HepG2 (cell line): ENCODE results near the gene HARS2. TPM values are rescaled to one million over a fixed set of nuclear protein-coding genes. Genes with fewer than 3 reads are reported as not detected.

Experiments
- ARNTL ChIP-seq: sonication (generic); formaldehyde crosslinking; IDR thresholded peaks from 2 replicates; pipeline ENCODE4 v1.4.0; 2020; ENCODE audit warnings: mild to moderate bottlenecking, missing genetic modification reagents
- DR1 ChIP-seq: sonication (generic); formaldehyde crosslinking; IDR thresholded peaks from 2 replicates; pipeline ENCODE4 v1.8.0; 2021; ENCODE audit warnings: mild to moderate bottlenecking, missing genetic modification reagents, inconsistent platforms
- EEA1 ChIP-seq: sonication (generic); formaldehyde crosslinking; IDR thresholded peaks from 2 replicates; pipeline ENCODE4 v1.5.1; 2020; ENCODE audit warnings: mild to moderate bottlenecking, missing genetic modification reagents, borderline replicate concordance
- KDM4B ChIP-seq: sonication (generic); formaldehyde crosslinking; IDR thresholded peaks from 2 replicates; pipeline ENCODE4 v1.4.0; 2020; ENCODE audit warnings: missing genetic modification reagents
- MIER3 ChIP-seq: IDR thresholded peaks from 2 replicates; pipeline ENCODE4 v1.6.1; 2016; ENCODE audit warnings: missing compliant biosample characterization, borderline replicate concordance
- MYC ChIP-seq: sonication (generic); formaldehyde crosslinking; IDR thresholded peaks from 2 replicates; pipeline ENCODE4 v1.9.0; 2021; ENCODE audit warnings: missing genetic modification reagents, borderline replicate concordance
- PHF20 ChIP-seq: sonication (generic); formaldehyde crosslinking; IDR thresholded peaks from 2 replicates; pipeline ENCODE4 v1.5.0; 2020; ENCODE audit warnings: mild to moderate bottlenecking, missing genetic modification reagents
- SMARCE1 ChIP-seq: fragments of 450-650 bp; IDR thresholded peaks from 2 replicates; pipeline ENCODE4 v1.6.1; 2017; ENCODE audit warnings: borderline replicate concordance
- SRF ChIP-seq: IDR thresholded peaks from 2 replicates; pipeline ENCODE4 v1.6.1; 2011; ENCODE audit warnings: mild to moderate bottlenecking, low read depth, low read length, moderate library complexity
- ZNF232 ChIP-seq: sonication (generic); formaldehyde crosslinking; IDR thresholded peaks from 2 replicates; pipeline ENCODE4 v1.4.0; 2020; ENCODE audit warnings: missing genetic modification reagents, borderline replicate concordance
- ZNF333 ChIP-seq: sonication (generic); formaldehyde crosslinking; IDR thresholded peaks from 2 replicates; pipeline ENCODE4 v1.4.0; 2020; ENCODE audit warnings: mild to moderate bottlenecking, missing genetic modification reagents, borderline replicate concordance
- ZNF383 ChIP-seq: sonication (generic); formaldehyde crosslinking; IDR thresholded peaks from 2 replicates; pipeline ENCODE4 v1.4.0; 2020; ENCODE audit warnings: missing genetic modification reagents, mild to moderate bottlenecking, borderline replicate concordance
- ZNF766 ChIP-seq: sonication (generic); formaldehyde crosslinking; IDR thresholded peaks from 2 replicates; pipeline ENCODE4 v1.5.0; 2020; ENCODE audit warnings: missing genetic modification reagents, borderline replicate concordance
- polyA plus RNA-seq, 8 experiments: library from polyadenylated mRNA; depleted of rRNA in 3 of 8; stranded (reverse) in 7 of 8; unstranded in 1 of 8; fragments of >200 nt; fragmentation: Illumina TruSeq in 4 of 8; extraction: Trizol in 4 of 8; gene quantifications; 2 replicates each; pipeline versions ENCODE4 v1.2.1 to v1.2.3, GENCODE V29; 2011 to 2016; ENCODE audit warnings: low read depth in 4 of 8, missing spikeins in 1 of 8, mixed read lengths in 1 of 8; ENCODE audit not compliant: insufficient read depth in 1 of 8
- total RNA-seq, 5 experiments: library from RNA; depleted of rRNA; stranded (reverse); fragments of >200 nt; fragmentation: Illumina TruSeq; extraction: Trizol; gene quantifications; 2 replicates each; pipeline ENCODE4 v1.2.3, GENCODE V29; 2016; ENCODE audit warnings: low read depth in 1 of 5
- TF ChIP-seq, protein P1 (sequence below): sonication (generic); formaldehyde crosslinking; IDR thresholded peaks from 2 replicates; pipeline ENCODE4 v1.8.0; 2022; ENCODE audit warnings: missing genetic modification reagents, mild to moderate bottlenecking, inconsistent platforms, borderline replicate concordance
- TF ChIP-seq, protein P2 (sequence below): IDR thresholded peaks from 2 replicates; pipeline ENCODE4 v1.6.1; 2016
- TF ChIP-seq, protein P3 (sequence below): sonication (generic); formaldehyde crosslinking; IDR thresholded peaks from 2 replicates; pipeline ENCODE4 v1.4.0; 2020; ENCODE audit warnings: missing genetic modification reagents, borderline replicate concordance
- TF ChIP-seq, protein P4 (sequence below): sonication (generic); formaldehyde crosslinking; IDR thresholded peaks from 2 replicates; pipeline ENCODE4 v1.8.1; 2023; ENCODE audit warnings: mild to moderate bottlenecking, missing genetic modification reagents, borderline replicate concordance
- TF ChIP-seq, protein P5 (sequence below): conservative IDR thresholded peaks from 2 replicates; pipeline ENCODE4 v1.6.1; 2018; ENCODE audit warnings: missing genetic modification reagents
- TF ChIP-seq, protein P6 (sequence below): sonication (generic); formaldehyde crosslinking; IDR thresholded peaks from 2 replicates; pipeline ENCODE4; 2020; ENCODE audit warnings: missing genetic modification reagents, mild to moderate bottlenecking, borderline replicate concordance

Gene HARS2
- total and polyA plus RNA-seq, 2 of the 13 experiments (the other 11 are each of a cell fraction or from before 2014, with no cell fraction given) = 17.9 to 25.8 TPM

DNA sequence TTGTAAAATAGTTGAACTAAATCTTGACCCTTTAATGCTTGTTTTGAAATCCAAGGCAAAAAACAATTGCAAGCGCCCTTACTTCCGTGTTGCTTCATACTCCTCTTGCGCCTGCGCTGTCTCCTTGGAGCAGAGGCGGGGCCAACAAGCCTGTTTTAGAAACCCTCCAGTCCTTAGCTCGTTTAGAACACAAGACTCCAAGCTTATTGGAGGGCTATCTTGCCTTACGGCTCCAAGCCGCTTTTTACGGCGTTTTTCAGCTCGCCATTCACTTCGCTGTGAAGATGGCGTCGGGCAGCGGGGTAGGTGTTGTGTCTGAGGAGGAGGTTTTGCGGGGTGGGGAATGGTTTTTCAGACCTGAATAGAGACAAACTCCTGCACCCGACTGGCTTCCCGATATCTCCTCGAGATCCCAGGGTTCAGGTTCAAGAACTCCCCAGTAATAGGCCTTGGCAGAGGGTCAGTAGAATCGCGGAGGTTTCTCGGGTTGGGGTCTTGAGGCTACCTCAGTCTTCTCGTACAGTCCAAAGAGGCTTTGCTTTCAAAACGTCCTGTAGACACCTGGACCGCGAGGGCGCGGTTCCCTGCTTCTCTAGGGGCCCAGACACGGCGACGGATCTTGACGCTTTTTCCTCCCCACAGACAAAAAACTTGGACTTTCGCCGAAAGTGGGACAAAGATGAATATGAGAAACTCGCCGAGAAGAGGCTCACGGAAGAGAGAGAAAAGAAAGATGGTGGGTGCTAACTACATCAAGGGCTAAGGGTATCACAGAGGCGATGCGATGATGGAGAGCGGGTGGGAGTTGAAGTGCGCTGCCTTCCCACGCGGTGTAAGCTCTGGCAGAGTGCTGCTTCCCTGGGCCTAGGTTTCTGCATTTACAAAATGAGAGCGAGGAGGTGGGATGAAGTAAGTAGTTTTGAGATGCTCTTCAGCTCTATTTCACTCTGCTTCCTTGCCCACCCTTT is 9.2 kb downstream of the HARS2 start, which contains the start of gene ZMAT2 (continued):
- TF ChIP-seq, protein P1, sequence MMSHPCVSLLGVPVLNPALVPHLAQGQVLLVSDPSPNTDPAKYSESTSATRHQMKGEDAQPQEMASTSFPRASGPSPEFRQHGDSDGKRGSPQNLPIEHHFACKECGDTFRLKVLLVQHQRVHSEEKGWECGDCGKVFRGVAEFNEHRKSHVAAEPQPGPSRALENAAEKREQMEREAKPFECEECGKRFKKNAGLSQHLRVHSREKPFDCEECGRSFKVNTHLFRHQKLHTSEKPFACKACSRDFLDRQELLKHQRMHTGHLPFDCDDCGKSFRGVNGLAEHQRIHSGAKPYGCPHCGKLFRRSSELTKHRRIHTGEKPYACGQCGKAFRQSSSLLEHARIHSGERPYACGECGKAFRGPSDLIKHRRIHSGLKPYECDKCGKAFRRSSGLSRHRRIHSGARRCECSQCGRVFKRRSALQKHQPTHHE (CRISPR knock-in tag) = no peak
- TF ChIP-seq EEA1 (CRISPR knock-in tag) (no peak), MIER3 (CRISPR knock-in tag) (peak; percentile 71; the same call in 1 of the 2 replicates), DR1 (CRISPR knock-in tag) (no peak), PHF20 (CRISPR knock-in tag) (peak; percentile 96), SRF (peak; percentile 58; the same call in 1 of the 2 replicates), ZNF232 (CRISPR knock-in tag) (peak; percentile 36; the same call in 1 of the 2 replicates), KDM4B (0 out of 2 replicates have a peak, but pooled peaks have one; percentile 36), ZNF333 (CRISPR knock-in tag) (no peak), ARNTL (CRISPR knock-in tag) (no peak), SMARCE1 (no peak), MYC (CRISPR knock-in tag) (peak; percentile 43; the same call in 1 of the 2 replicates), ZNF383 (CRISPR knock-in tag) (no peak), ZNF766 (CRISPR knock-in tag) (peak; percentile 57; the same call in 1 of the 2 replicates)
- TF ChIP-seq, protein P2, sequence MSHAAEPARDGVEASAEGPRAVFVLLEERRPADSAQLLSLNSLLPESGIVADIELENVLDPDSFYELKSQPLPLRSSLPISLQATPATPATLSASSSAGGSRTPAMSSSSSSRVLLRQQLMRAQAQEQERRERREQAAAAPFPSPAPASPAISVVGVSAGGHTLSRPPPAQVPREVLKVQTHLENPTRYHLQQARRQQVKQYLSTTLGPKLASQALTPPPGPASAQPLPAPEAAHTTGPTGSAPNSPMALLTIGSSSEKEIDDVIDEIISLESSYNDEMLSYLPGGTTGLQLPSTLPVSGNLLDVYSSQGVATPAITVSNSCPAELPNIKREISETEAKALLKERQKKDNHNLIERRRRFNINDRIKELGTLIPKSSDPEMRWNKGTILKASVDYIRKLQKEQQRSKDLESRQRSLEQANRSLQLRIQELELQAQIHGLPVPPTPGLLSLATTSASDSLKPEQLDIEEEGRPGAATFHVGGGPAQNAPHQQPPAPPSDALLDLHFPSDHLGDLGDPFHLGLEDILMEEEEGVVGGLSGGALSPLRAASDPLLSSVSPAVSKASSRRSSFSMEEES = no peak
- TF ChIP-seq, protein P3, sequence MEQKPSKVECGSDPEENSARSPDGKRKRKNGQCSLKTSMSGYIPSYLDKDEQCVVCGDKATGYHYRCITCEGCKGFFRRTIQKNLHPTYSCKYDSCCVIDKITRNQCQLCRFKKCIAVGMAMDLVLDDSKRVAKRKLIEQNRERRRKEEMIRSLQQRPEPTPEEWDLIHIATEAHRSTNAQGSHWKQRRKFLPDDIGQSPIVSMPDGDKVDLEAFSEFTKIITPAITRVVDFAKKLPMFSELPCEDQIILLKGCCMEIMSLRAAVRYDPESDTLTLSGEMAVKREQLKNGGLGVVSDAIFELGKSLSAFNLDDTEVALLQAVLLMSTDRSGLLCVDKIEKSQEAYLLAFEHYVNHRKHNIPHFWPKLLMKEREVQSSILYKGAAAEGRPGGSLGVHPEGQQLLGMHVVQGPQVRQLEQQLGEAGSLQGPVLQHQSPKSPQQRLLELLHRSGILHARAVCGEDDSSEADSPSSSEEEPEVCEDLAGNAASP (CRISPR knock-in tag) = 0 out of 2 replicates have a peak, but pooled peaks have one; percentile 39
- TF ChIP-seq, protein P4, sequence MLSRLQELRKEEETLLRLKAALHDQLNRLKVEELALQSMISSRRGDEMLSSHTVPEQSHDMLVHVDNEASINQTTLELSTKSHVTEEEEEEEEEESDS (CRISPR knock-in tag) = 0 out of 2 replicates have a peak, but pooled peaks have one; percentile 54
- TF ChIP-seq, protein P5, sequence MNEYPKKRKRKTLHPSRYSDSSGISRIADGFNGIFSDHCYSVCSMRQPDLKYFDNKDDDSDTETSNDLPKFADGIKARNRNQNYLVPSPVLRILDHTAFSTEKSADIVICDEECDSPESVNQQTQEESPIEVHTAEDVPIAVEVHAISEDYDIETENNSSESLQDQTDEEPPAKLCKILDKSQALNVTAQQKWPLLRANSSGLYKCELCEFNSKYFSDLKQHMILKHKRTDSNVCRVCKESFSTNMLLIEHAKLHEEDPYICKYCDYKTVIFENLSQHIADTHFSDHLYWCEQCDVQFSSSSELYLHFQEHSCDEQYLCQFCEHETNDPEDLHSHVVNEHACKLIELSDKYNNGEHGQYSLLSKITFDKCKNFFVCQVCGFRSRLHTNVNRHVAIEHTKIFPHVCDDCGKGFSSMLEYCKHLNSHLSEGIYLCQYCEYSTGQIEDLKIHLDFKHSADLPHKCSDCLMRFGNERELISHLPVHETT = no peak
- TF ChIP-seq, protein P6, sequence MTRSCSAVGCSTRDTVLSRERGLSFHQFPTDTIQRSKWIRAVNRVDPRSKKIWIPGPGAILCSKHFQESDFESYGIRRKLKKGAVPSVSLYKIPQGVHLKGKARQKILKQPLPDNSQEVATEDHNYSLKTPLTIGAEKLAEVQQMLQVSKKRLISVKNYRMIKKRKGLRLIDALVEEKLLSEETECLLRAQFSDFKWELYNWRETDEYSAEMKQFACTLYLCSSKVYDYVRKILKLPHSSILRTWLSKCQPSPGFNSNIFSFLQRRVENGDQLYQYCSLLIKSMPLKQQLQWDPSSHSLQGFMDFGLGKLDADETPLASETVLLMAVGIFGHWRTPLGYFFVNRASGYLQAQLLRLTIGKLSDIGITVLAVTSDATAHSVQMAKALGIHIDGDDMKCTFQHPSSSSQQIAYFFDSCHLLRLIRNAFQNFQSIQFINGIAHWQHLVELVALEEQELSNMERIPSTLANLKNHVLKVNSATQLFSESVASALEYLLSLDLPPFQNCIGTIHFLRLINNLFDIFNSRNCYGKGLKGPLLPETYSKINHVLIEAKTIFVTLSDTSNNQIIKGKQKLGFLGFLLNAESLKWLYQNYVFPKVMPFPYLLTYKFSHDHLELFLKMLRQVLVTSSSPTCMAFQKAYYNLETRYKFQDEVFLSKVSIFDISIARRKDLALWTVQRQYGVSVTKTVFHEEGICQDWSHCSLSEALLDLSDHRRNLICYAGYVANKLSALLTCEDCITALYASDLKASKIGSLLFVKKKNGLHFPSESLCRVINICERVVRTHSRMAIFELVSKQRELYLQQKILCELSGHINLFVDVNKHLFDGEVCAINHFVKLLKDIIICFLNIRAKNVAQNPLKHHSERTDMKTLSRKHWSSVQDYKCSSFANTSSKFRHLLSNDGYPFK (CRISPR knock-in tag) = peak; percentile 99
